ENCODE measurements around the gene ECM2. TPM values are rescaled to one million over a fixed set of nuclear protein-coding genes. Genes with fewer than 3 reads are reported as not detected.

Gene ECM2

Small RNA genes within 50 kb of the gene (small RNA-seq; reads per million reads assigned to genes)
- gene AL157827.1 (ENCODE audit: insufficient read depth): not detected
- not detected for gene MIR4670 (ENCODE audit: insufficient read depth)
